ENCODE data around the gene OLR1.

DNA sequence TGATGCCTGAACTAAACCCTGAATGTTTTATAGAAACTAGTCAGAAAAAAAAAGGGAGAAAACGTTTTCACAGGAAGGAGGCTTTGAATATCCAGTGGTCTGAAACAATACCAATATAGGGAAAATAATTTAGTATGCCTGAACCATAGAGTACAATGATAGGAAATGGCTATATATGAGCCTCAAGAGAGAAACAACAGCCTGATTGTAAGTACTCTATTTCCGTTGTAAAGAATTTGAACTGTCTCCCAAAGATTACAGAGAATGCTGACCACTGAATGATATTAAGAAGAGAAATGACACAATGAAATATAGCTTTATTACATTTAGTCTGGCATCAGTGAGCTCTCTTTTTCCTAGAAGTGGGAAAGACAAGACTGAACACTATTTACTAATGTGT lies 35.2 kb upstream of the OLR1 start:
- TF ChIP-seq, protein P1, sequence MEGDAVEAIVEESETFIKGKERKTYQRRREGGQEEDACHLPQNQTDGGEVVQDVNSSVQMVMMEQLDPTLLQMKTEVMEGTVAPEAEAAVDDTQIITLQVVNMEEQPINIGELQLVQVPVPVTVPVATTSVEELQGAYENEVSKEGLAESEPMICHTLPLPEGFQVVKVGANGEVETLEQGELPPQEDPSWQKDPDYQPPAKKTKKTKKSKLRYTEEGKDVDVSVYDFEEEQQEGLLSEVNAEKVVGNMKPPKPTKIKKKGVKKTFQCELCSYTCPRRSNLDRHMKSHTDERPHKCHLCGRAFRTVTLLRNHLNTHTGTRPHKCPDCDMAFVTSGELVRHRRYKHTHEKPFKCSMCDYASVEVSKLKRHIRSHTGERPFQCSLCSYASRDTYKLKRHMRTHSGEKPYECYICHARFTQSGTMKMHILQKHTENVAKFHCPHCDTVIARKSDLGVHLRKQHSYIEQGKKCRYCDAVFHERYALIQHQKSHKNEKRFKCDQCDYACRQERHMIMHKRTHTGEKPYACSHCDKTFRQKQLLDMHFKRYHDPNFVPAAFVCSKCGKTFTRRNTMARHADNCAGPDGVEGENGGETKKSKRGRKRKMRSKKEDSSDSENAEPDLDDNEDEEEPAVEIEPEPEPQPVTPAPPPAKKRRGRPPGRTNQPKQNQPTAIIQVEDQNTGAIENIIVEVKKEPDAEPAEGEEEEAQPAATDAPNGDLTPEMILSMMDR (conservative IDR thresholded peaks at IDR 0.05): no peak
- TF ChIP-seq ZFX (IDR thresholded peaks at IDR 0.05): no peak
